IMR-90 (cell line): ENCODE measurements around the gene TMEM131. TPM values are rescaled to one million over a fixed set of nuclear protein-coding genes. Genes with fewer than 3 reads are reported as not detected.

Experiments used
- ATAC-seq: fragments of 200-7000 bp; cut with Tn5 transposase; 2 replicates; pipeline ENCODE4 v1.9.1; 2020; ENCODE audit warnings: low read depth, mild to moderate bottlenecking, moderate library complexity
- BruUV-seq: library from RNA; stranded (reverse); fragments of 400-500 nt; replicated peaks from 2 replicates; lab custom pipeline; 2021; lab: Mats Ljungman, UMichigan
- CTCF ChIA-PET: fragments of 300-600 bp; formaldehyde crosslinking; extraction: SDS; loops from one replicate; lab custom pipeline; 2021; ENCODE audit warnings: antibody characterized with exemption; lab: Yijun Ruan, JAX
- POLR2A ChIA-PET: fragments of 300-600 bp; sonication (Branson Sonifier 250); formaldehyde crosslinking; loops from one replicate; lab custom pipeline; 2022; ENCODE audit warnings: antibody characterized with exemption; ENCODE audit not compliant: unreplicated experiment; lab: Charles Lee
- DNase-seq: peaks from one replicate; pipeline ENCODE4 v3.0.0; 2013
- H2AFZ ChIP-seq: replicated peaks from 2 replicates; pipeline ENCODE3; 2013; ENCODE audit warnings: low read length, mild to moderate bottlenecking; ENCODE audit not compliant: poor library complexity
- H2AK5ac ChIP-seq: 2 replicates; pipeline ENCODE4 v1.6.1; 2013; ENCODE audit warnings: low read depth, low read length, inconsistent platforms
- H2AK9ac ChIP-seq: replicated peaks from 2 replicates; pipeline ENCODE3; 2013; ENCODE audit warnings: mild to moderate bottlenecking, low read depth, low read length, moderate library complexity; ENCODE audit not compliant: poor library complexity
- H2BK120ac ChIP-seq: 2 replicates; pipeline ENCODE4 v1.6.1; 2013; ENCODE audit warnings: low read depth, low read length, inconsistent platforms
- H2BK15ac ChIP-seq: 3 replicates; pipeline ENCODE4 v1.6.1; 2013; ENCODE audit warnings: low read depth, low read length, inconsistent platforms
- H2BK20ac ChIP-seq: 2 replicates; pipeline ENCODE4 v1.6.1; 2013; ENCODE audit warnings: low read depth, mild to moderate bottlenecking, inconsistent platforms, low read length, moderate library complexity
- H2BK5ac ChIP-seq: 2 replicates; pipeline ENCODE4 v1.6.1; 2013; ENCODE audit warnings: mild to moderate bottlenecking, low read depth, low read length, inconsistent platforms; ENCODE audit not compliant: poor library complexity, severe bottlenecking
- H3K14ac ChIP-seq: replicated peaks from 2 replicates; pipeline ENCODE4 v1.6.1; 2013; ENCODE audit warnings: low read depth, low read length, inconsistent platforms
- H3K18ac ChIP-seq: 2 replicates; pipeline ENCODE4 v1.6.1; 2013; ENCODE audit warnings: low read depth, low read length, control low read depth
- H3K23ac ChIP-seq: 2 replicates; pipeline ENCODE4 v1.6.1; 2013; ENCODE audit warnings: low read depth, low read length, inconsistent platforms
- H3K27ac ChIP-seq: 2 replicates; pipeline ENCODE4 v1.5.1; 2013; ENCODE audit warnings: mild to moderate bottlenecking, control low read depth, low read length; ENCODE audit not compliant: insufficient read depth
- H3K27me3 ChIP-seq: 2 replicates; pipeline ENCODE4 v1.6.1; 2013; ENCODE audit warnings: low read length; ENCODE audit not compliant: control insufficient read depth, insufficient read depth
- H3K36me3 ChIP-seq: 2 replicates; pipeline ENCODE4 v1.6.1; 2013; ENCODE audit warnings: low read length, mixed read lengths; ENCODE audit not compliant: control insufficient read depth, insufficient read depth
- H3K4ac ChIP-seq: 2 replicates; pipeline ENCODE4 v1.6.1; 2013; ENCODE audit warnings: low read depth, low read length, inconsistent platforms
- H3K4me1 ChIP-seq: 2 replicates; pipeline ENCODE4 v1.6.1; 2013; ENCODE audit warnings: low read length, mixed read lengths; ENCODE audit not compliant: control insufficient read depth, insufficient read depth
- H3K4me2 ChIP-seq: 2 replicates; pipeline ENCODE4 v1.6.1; 2013; ENCODE audit warnings: low read depth, mild to moderate bottlenecking, control low read depth, low read length, moderate library complexity
- H3K4me3 ChIP-seq: 2 replicates; pipeline ENCODE4 v1.5.1; 2013; ENCODE audit warnings: low read depth, mild to moderate bottlenecking, control low read depth, low read length, moderate library complexity; ENCODE audit not compliant: insufficient read depth
- H3K56ac ChIP-seq: 2 replicates; pipeline ENCODE4 v1.6.1; 2013; ENCODE audit warnings: low read length, inconsistent platforms; ENCODE audit not compliant: insufficient read depth; ENCODE audit errors: extremely low read depth
- H3K79me1 ChIP-seq, 2 experiments: 2 replicates each; pipeline ENCODE4 v1.6.1; 2013; ENCODE audit warnings: low read length in 2 of 2, inconsistent platforms in 1 of 2, low read depth in 1 of 2
- H3K9ac ChIP-seq: 2 replicates; pipeline ENCODE4 v1.6.1; 2013; ENCODE audit warnings: low read depth, low read length, control low read depth
- H3K9me1 ChIP-seq: 2 replicates; pipeline ENCODE4 v1.6.1; 2013; ENCODE audit warnings: low read length, inconsistent platforms; ENCODE audit not compliant: insufficient read depth
- H3K9me3 ChIP-seq: 2 replicates; pipeline ENCODE4 v1.6.1; 2013; ENCODE audit warnings: low read length; ENCODE audit not compliant: control insufficient read depth, insufficient read depth
- H4K20me1 ChIP-seq: 2 replicates; pipeline ENCODE4 v1.6.1; 2013; ENCODE audit warnings: low read length, inconsistent platforms; ENCODE audit not compliant: insufficient read depth
- H4K5ac ChIP-seq: 2 replicates; pipeline ENCODE4 v1.6.1; 2013; ENCODE audit warnings: mild to moderate bottlenecking, low read depth, low read length, control low read depth
- H4K8ac ChIP-seq, 2 experiments: 2 replicates each; pipeline ENCODE4 v1.6.1; 2013; ENCODE audit warnings: low read depth in 2 of 2, low read length in 2 of 2, control low read depth in 1 of 2, inconsistent platforms in 1 of 2
- H4K91ac ChIP-seq: 2 replicates; pipeline ENCODE4 v1.6.1; 2013; ENCODE audit warnings: low read depth, low read length, inconsistent platforms; ENCODE audit not compliant: insufficient read depth
- BHLHE40 ChIP-seq: fragments of 150-350 bp; IDR thresholded peaks from 2 replicates; pipeline ENCODE4 v1.6.1; 2016; ENCODE audit warnings: mild to moderate bottlenecking, low read depth, low read length
- CEBPB ChIP-seq: IDR thresholded peaks from 2 replicates; pipeline ENCODE4 v1.6.1; 2012; ENCODE audit warnings: low read depth, low read length, improper control_type of control experiment
- CHD1 ChIP-seq: IDR thresholded peaks from 2 replicates; pipeline ENCODE4 v1.6.1; 2012; ENCODE audit warnings: low read depth, low read length, improper control_type of control experiment
- CTCF ChIP-seq: conservative IDR thresholded peaks from 2 replicates; pipeline ENCODE4 v1.5.1; 2012; ENCODE audit warnings: mild to moderate bottlenecking, low read depth, low read length, improper control_type of control experiment
- ELK1 ChIP-seq: fragments of 150-350 bp; IDR thresholded peaks from 2 replicates; pipeline ENCODE4 v1.6.1; 2016; ENCODE audit warnings: low read depth, mild to moderate bottlenecking, low read length, moderate library complexity, borderline replicate concordance
- FOS ChIP-seq: fragments of 150-350 bp; IDR thresholded peaks from 2 replicates; pipeline ENCODE4 v1.6.1; 2016; ENCODE audit warnings: low read depth, low read length
- MAFK ChIP-seq: IDR thresholded peaks from 2 replicates; pipeline ENCODE4 v1.6.1; 2012; ENCODE audit warnings: low read depth, low read length, improper control_type of control experiment
- MAZ ChIP-seq: IDR thresholded peaks from 2 replicates; pipeline ENCODE4 v1.6.1; 2012; ENCODE audit warnings: low read depth, mild to moderate bottlenecking, low read length, improper control_type of control experiment, moderate library complexity, borderline replicate concordance
- MXI1 ChIP-seq: IDR thresholded peaks from 2 replicates; pipeline ENCODE4 v1.6.1; 2012; ENCODE audit warnings: low read depth, mild to moderate bottlenecking, low read length, moderate library complexity, borderline replicate concordance
- NFE2L2 ChIP-seq: fragments of 150-350 bp; IDR thresholded peaks from 2 replicates; pipeline ENCODE4 v1.6.1; 2016; ENCODE audit warnings: low read depth, mild to moderate bottlenecking, low read length
- RAD21 ChIP-seq: IDR thresholded peaks from 2 replicates; pipeline ENCODE4 v1.6.1; 2012; ENCODE audit warnings: low read length, improper control_type of control experiment
- RCOR1 ChIP-seq: IDR thresholded peaks from 2 replicates; pipeline ENCODE4 v1.6.1; 2012; ENCODE audit warnings: mild to moderate bottlenecking, low read length, improper control_type of control experiment; ENCODE audit not compliant: insufficient replicate concordance
- RFX5 ChIP-seq: IDR thresholded peaks from 2 replicates; pipeline ENCODE4 v1.8.0; 2012; ENCODE audit warnings: low read depth, mild to moderate bottlenecking, low read length, moderate library complexity
- USF2 ChIP-seq: fragments of 150-350 bp; IDR thresholded peaks from 2 replicates; pipeline ENCODE4 v1.6.1; 2017; ENCODE audit warnings: mild to moderate bottlenecking, antibody characterized with exemption, low read length, low read depth
- WGBS, 2 experiments: methylation state at CpG; one replicate each; pipeline versions ENCODE4 v1.1.5 to v1.1.7; 2013; ENCODE audit warnings: missing lambda C conversion rate in 2 of 2; ENCODE audit not compliant: insufficient read length in 1 of 2; ENCODE audit errors: extremely low coverage in 2 of 2; 5-methylcytosine and 5-hydroxymethylcytosine counted together
- dilution Hi-C: fragments of 300-500 bp; cut with HindIII; formaldehyde crosslinking; loops from one replicate; pipeline ENCODE4 v1.14.3; 2018; ENCODE audit warnings: low sequenced_read_pairs; ENCODE audit not compliant: unreplicated experiment
- in situ Hi-C: fragments of 300-500 bp; cut with MboI; formaldehyde crosslinking; loops from 3 replicates; pipeline ENCODE4 v1.14.3; 2019; ENCODE audit warnings: low sequenced_read_pairs, inconsistent platforms, mixed read lengths
- intact Hi-C: fragments of 100-400 bp; cut with micrococcal nuclease; formaldehyde crosslinking; loops from 2 replicates; pipeline ENCODE4 v1.10.0; 2022
- polyA plus RNA-seq, 3 experiments: library from polyadenylated mRNA; depleted of rRNA; stranded (reverse); fragments of >200 nt; gene quantifications; 2 replicates each; pipeline ENCODE4 v1.2.3, GENCODE V29; 2012; ENCODE audit warnings: low replicate concordance in 1 of 3
- total RNA-seq: library from RNA; depleted of rRNA; stranded (reverse); fragments of >200 nt; gene quantifications from 2 replicates; pipeline ENCODE4 v1.2.3, GENCODE V29; 2012

TMEM131 gene
- total and polyA plus RNA-seq, 2 of the 4 experiments (the other 2 are of a cell fraction) = 13.3 to 14.0 TPM

- no peak overlapping the region for H3K23ac ChIP-seq
- no peak overlapping the region for H2AK5ac ChIP-seq
- H2BK5ac ChIP-seq = no peak overlapping the region
- H3K79me1 ChIP-seq = peaks cover 0 to 10% of the 10 kb centered on the region in 2 experiments; a peak in 2 of 4 replicates
- no peak overlapping the region for H3K18ac ChIP-seq
- ChIA-PET CTCF (no interaction called here), POLR2A (no interaction called here)
- no peak overlapping the region for H2AK9ac ChIP-seq
- WGBS, 2 experiments = no CpG with 5 or more reads among the region's 4 CpGs
- H2BK15ac ChIP-seq = no peak overlapping the region
- intact Hi-C loops (no loop called here), dilution Hi-C loops (no loop called here), in situ Hi-C loops (no loop called here)
- no peak overlapping the region for H4K91ac ChIP-seq
- no TSS peak for BruUV-seq
- no peaks in the 10 kb centered on the region for H4K20me1 ChIP-seq
- no peak overlapping the region for H2AFZ ChIP-seq
- no peak overlapping the region for H4K8ac ChIP-seq
- H3K4ac ChIP-seq = no peak overlapping the region
- no peak overlapping the region; the same call in 1 of the 2 replicates for H3K14ac ChIP-seq
- H3K9me3 ChIP-seq = no peaks in the 10 kb centered on the region
- no peak for ATAC-seq
- H3K4me3 ChIP-seq = no peak overlapping the region
- H3K9ac ChIP-seq = no peak overlapping the region
- H3K4me2 ChIP-seq = no peak overlapping the region
- H3K27ac ChIP-seq = no peak overlapping the region
- H3K27me3 ChIP-seq = no peaks in the 10 kb centered on the region
- H3K4me1 ChIP-seq = no peaks in the 10 kb centered on the region
- peaks cover 7% of the 10 kb centered on the region for H3K36me3 ChIP-seq
- no peak for DNase-seq
- H2BK120ac ChIP-seq = no peak overlapping the region
- TF ChIP-seq CTCF (no peak), USF2 (no peak), RAD21 (no peak), MAZ (no peak), CHD1 (no peak), FOS (no peak), ELK1 (no peak), NFE2L2 (no peak), RCOR1 (no peak), CEBPB (no peak), RFX5 (no peak), MXI1 (no peak), BHLHE40 (no peak), MAFK (no peak)
- no peak overlapping the region for H4K5ac ChIP-seq
- H3K56ac ChIP-seq = no peak overlapping the region
- no peak overlapping the region for H2BK20ac ChIP-seq
- H3K9me1 ChIP-seq = peaks cover 7% of the 10 kb centered on the region; the same call in 1 of the 2 replicates
Observed at GRCh38 chr2:97781981-97782380, 213.8 kb downstream of the TMEM131 start.
